ENCODE data around the gene EBI3. TPM values are rescaled to one million over a fixed set of nuclear protein-coding genes. Genes with fewer than 3 reads are reported as not detected.

Gene EBI3
- total and polyA plus RNA-seq, 2 of the 13 experiments (the other 11 are each of a cell fraction or from before 2014, with no cell fraction given), result 3.4 TPM; not detected in 1

DNA sequence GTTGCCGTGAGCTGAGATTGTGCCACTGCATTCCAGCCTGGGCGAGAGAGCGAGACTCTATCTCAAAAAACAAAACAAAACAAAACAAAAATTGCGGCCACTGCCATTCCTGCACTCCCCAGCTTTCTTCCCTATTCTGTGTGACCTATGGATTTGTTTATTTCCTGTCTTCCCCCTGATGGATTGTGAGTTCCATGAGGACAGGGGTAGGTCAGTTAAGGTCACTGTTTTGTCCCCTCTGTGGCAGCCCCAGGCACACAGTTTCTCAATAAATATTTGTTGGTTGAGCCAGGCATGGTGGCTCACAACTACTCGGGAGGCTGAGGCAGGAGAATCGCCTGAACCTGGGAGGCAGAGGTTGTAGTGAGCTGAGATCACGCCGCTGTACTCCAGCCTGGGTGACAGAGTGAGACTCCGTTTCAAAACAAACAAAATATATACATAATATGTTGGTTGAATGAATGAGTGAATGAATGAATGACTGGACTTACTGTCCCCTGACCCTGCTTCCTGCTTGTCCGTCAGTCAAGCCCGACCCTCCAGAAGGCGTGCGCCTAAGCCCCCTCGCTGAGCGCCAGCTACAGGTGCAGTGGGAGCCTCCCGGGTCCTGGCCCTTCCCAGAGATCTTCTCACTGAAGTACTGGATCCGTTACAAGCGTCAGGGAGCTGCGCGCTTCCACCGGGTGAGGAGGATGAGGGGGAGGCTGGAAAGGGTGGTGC is 5.0 kb downstream of the EBI3 start (continued):
- TF ChIP-seq ZNF761 (CRISPR knock-in tag; conservative IDR thresholded peaks at IDR 0.05) (no peak), ZNF205 (CRISPR knock-in tag; IDR thresholded peaks at IDR 0.05) (peak; percentile 74; the same call in 1 of the 2 replicates), DRAP1 (CRISPR knock-in tag; IDR thresholded peaks at IDR 0.05) (no peak), NFE2L2 (IDR thresholded peaks at IDR 0.05; ENCODE audit: low read length) (no peak), MED8 (CRISPR knock-in tag; IDR thresholded peaks at IDR 0.05; ENCODE audit: insufficient replicate concordance) (no peak), ZBTB8A (CRISPR knock-in tag; IDR thresholded peaks at IDR 0.05; ENCODE audit: borderline replicate concordance, low read depth) (no peak), MAFF (IDR thresholded peaks at IDR 0.05; ENCODE audit: low read depth, low read length) (no peak), HOXA3 (CRISPR knock-in tag; IDR thresholded peaks at IDR 0.05) (peak; percentile 32; the same call in 1 of the 2 replicates), HNRNPLL (IDR thresholded peaks at IDR 0.05; ENCODE audit: low read depth, low read length, poor library complexity, severe bottlenecking) (no peak), ZMYM4 (CRISPR knock-in tag; IDR thresholded peaks at IDR 0.05) (peak; percentile 40; the same call in 1 of the 2 replicates), ZBTB38 (CRISPR knock-in tag; IDR thresholded peaks at IDR 0.05) (peak; percentile 40; the same call in 1 of the 2 replicates), CHD4 (IDR thresholded peaks at IDR 0.05; ENCODE audit: borderline replicate concordance, low read length) (no peak), ZNF878 (CRISPR knock-in tag; IDR thresholded peaks at IDR 0.05) (0 out of 2 replicates have a peak, but pooled peaks have one; percentile 14), UBTF (CRISPR knock-in tag; IDR thresholded peaks at IDR 0.05) (0 out of 2 replicates have a peak, but pooled peaks have one; percentile 11), GABPB1 (CRISPR knock-in tag; IDR thresholded peaks at IDR 0.05) (0 out of 2 replicates have a peak, but pooled peaks have one; percentile 8), DBP (CRISPR knock-in tag; IDR thresholded peaks at IDR 0.05; ENCODE audit: not compliant biosample characterization) (peak; percentile 26), ZFX (CRISPR knock-in tag; IDR thresholded peaks at IDR 0.05; ENCODE audit: low read depth) (no peak; the same call in 1 of the 2 replicates), PTBP1 (IDR thresholded peaks at IDR 0.05; ENCODE audit: low read depth, low read length, poor library complexity, severe bottlenecking) (no peak), FOXC1 (CRISPR knock-in tag; IDR thresholded peaks at IDR 0.05; ENCODE audit: borderline replicate concordance) (peak; percentile 32; the same call in 1 of the 2 replicates), ZEB1 (IDR thresholded peaks at IDR 0.05; ENCODE audit: insufficient replicate concordance, low read depth) (no peak), NAIF1 (CRISPR knock-in tag; IDR thresholded peaks at IDR 0.05; ENCODE audit: borderline replicate concordance) (no peak), ZNF552 (CRISPR knock-in tag; IDR thresholded peaks at IDR 0.05; ENCODE audit: borderline replicate concordance) (no peak), CCDC6 (CRISPR knock-in tag; IDR thresholded peaks at IDR 0.05) (no peak), NFKB2 (CRISPR knock-in tag; IDR thresholded peaks at IDR 0.05; ENCODE audit: borderline replicate concordance) (0 out of 2 replicates have a peak, but pooled peaks have one; percentile 26), ZFY (CRISPR knock-in tag; IDR thresholded peaks at IDR 0.05) (peak; percentile 32; the same call in 1 of the 2 replicates)
- TF ChIP-seq, protein P1, sequence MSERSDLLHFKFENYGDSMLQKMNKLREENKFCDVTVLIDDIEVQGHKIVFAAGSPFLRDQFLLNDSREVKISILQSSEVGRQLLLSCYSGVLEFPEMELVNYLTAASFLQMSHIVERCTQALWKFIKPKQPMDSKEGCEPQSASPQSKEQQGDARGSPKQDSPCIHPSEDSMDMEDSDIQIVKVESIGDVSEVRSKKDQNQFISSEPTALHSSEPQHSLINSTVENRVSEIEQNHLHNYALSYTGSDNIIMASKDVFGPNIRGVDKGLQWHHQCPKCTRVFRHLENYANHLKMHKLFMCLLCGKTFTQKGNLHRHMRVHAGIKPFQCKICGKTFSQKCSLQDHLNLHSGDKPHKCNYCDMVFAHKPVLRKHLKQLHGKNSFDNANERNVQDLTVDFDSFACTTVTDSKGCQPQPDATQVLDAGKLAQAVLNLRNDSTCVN (CRISPR knock-in tag; IDR thresholded peaks at IDR 0.05; ENCODE audit: borderline replicate concordance), result no peak
